GM13976 (cell line): ENCODE results near the gene DLAT.

Experiments
- DNase-seq: peaks from one replicate; pipeline ENCODE4 v3.0.0; 2012; ENCODE audit warnings: low spot score
- CTCF ChIP-seq: IDR thresholded peaks from 2 replicates; pipeline ENCODE4 v1.5.1; 2012; ENCODE audit warnings: borderline replicate concordance, mild to moderate bottlenecking; ENCODE audit not compliant: insufficient read depth; ENCODE audit errors: extremely low read depth, missing control alignments, control extremely low read depth
- in situ Hi-C: fragments of 300-500 bp; cut with MboI; formaldehyde crosslinking; loops from one replicate; pipeline ENCODE4 v1.12.0; 2022; ENCODE audit warnings: low sequenced_read_pairs, mixed read lengths, inconsistent platforms; ENCODE audit not compliant: unreplicated experiment

DLAT gene

GRCh38 chr11:111980062-111980461, 45.1 kb upstream of the DLAT start:
- DNase-seq = no peak
- no peak for TF ChIP-seq CTCF
- in situ Hi-C loops = no loop called here

GRCh38 chr11:111981270-111981669, 43.9 kb upstream of the DLAT start:
- DNase-seq = no peak
- in situ Hi-C loops = no loop called here
- no peak for TF ChIP-seq CTCF

- in situ Hi-C loops = no loop called here
- TF ChIP-seq CTCF = peak; percentile 55
- peak; percentile 68 for DNase-seq
Measured at GRCh38 chr11:111982019-111982464, 43.2 kb upstream of the DLAT start.

GRCh38 chr11:111982541-111983186, 42.5 kb upstream of the DLAT start:
- no peak for DNase-seq
- no peak for TF ChIP-seq CTCF
- in situ Hi-C loops = no loop called here

GRCh38 chr11:111983187-111983986, 41.8 kb upstream of the DLAT start:
- DNase-seq = no peak

GRCh38 chr11:111986589-111986988, 38.6 kb upstream of the DLAT start:
- in situ Hi-C loops = no loop called here
- TF ChIP-seq CTCF = no peak

More at GRCh38 chr11:111983187-111983986, 41.8 kb upstream of the DLAT start:
- in situ Hi-C loops = no loop called here
- no peak for TF ChIP-seq CTCF

More at GRCh38 chr11:111986589-111986988, 38.6 kb upstream of the DLAT start:
- DNase-seq = no peak
